Ramos (cell line): ENCODE measurements around the gene TDG.
"Not testable (repeated sequence)": the region's sequence is repeated elsewhere in the genome, so short reads cannot be mapped to it uniquely, and the experiment has no call there.

Experiments
- in situ Hi-C: fragments of 300-500 bp; cut with MboI; formaldehyde crosslinking; loops from one replicate; pipeline ENCODE4 v1.14.3; 2022; ENCODE audit warnings: low sequenced_read_pairs; ENCODE audit not compliant: unreplicated experiment

Gene TDG

GRCh38 chr12:104012331-104012730 is 46.7 kb downstream of the TDG start:
- in situ Hi-C loops = no loop called here

- in situ Hi-C loops = not testable (repeated sequence)
Measured at GRCh38 chr12:104021862-104022261, 56.2 kb downstream of the TDG start.

- in situ Hi-C loops = no loop called here
Measured at GRCh38 chr12:104022786-104023185, 57.1 kb downstream of the TDG start.

- in situ Hi-C loops = no loop called here
Measured at GRCh38 chr12:104023710-104024109, 58.0 kb downstream of the TDG start.

GRCh38 chr12:104024348-104024747 is 58.7 kb downstream of the TDG start:
- in situ Hi-C loops = no loop called here

GRCh38 chr12:104025771-104026170 is 60.1 kb downstream of the TDG start:
- in situ Hi-C loops = no loop called here

GRCh38 chr12:104026841-104027599 is 61.3 kb downstream of the TDG start:
- in situ Hi-C loops = no loop called here

- in situ Hi-C loops = not testable (repeated sequence)
Measured at GRCh38 chr12:104030596-104030995, 64.9 kb downstream of the TDG start.

- in situ Hi-C loops = not testable (repeated sequence)
Measured at GRCh38 chr12:104036143-104036542, 70.5 kb downstream of the TDG start.
